ENCODE data around the gene GDF11. TPM values are rescaled to one million over a fixed set of nuclear protein-coding genes. Genes with fewer than 3 reads are reported as not detected.

Gene GDF11
- total and polyA plus RNA-seq, 11 donors = 6.9 to 18.2 (median 12.4) TPM

GRCh38 chr12:55721601-55722213, 21.2 kb upstream of the GDF11 start:
- Histone ChIP-seq H3K4me3 (no peak overlapping the region), H3K36me3 (peaks cover 0 to 56% (median 31%) of the 10 kb centered on the region in 9 donors), H3K4me1 (peaks cover 6 to 90% (median 82%) of the 10 kb centered on the region in 12 donors), H3K27me3 (no peaks in the 10 kb centered on the region), H3K9me3 (no peaks in the 10 kb centered on the region), H3K27ac (peak overlapping the region in 10 of 12 donors; percentile 19 to 99 (median 95))
- intact Hi-C loops (cut with DNase I) = loop anchor here in 8 of 10 donors (1.0 to 5.0 kb wide), 3 partner anchors 39 to 41 kb away; a partner anchor contains a TSS
- no peak for TF ChIP-seq POLR2A (IDR thresholded peaks at IDR 0.05)
- TF ChIP-seq, protein P1, sequence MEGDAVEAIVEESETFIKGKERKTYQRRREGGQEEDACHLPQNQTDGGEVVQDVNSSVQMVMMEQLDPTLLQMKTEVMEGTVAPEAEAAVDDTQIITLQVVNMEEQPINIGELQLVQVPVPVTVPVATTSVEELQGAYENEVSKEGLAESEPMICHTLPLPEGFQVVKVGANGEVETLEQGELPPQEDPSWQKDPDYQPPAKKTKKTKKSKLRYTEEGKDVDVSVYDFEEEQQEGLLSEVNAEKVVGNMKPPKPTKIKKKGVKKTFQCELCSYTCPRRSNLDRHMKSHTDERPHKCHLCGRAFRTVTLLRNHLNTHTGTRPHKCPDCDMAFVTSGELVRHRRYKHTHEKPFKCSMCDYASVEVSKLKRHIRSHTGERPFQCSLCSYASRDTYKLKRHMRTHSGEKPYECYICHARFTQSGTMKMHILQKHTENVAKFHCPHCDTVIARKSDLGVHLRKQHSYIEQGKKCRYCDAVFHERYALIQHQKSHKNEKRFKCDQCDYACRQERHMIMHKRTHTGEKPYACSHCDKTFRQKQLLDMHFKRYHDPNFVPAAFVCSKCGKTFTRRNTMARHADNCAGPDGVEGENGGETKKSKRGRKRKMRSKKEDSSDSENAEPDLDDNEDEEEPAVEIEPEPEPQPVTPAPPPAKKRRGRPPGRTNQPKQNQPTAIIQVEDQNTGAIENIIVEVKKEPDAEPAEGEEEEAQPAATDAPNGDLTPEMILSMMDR (IDR thresholded peaks at IDR 0.05) = no peak
- DNase-seq = peak in 2 of 5 donors; percentile 37 to 62
- no peak for ATAC-seq
- 65 to 82% (median 76%) methylated on average over 13 to 14 of the region's 14 CpGs for WGBS, 4 donors

GRCh38 chr12:55722948-55723347, 20.0 kb upstream of the GDF11 start:
- intact Hi-C loops (cut with DNase I) = loop anchor here in 4 of 10 donors (5.0 kb wide), 1 partner anchor 41 kb away; a partner anchor contains a TSS
- H3K9me3 ChIP-seq = no peaks in the 10 kb centered on the region
- peak overlapping the region in 6 of 12 donors; percentile 18 to 99 (median 44) for H3K27ac ChIP-seq
- ATAC-seq = no peak
- TF ChIP-seq, protein P1 (IDR thresholded peaks at IDR 0.05) = no peak
- TF ChIP-seq POLR2A (IDR thresholded peaks at IDR 0.05) = no peak
- no peaks in the 10 kb centered on the region for H3K27me3 ChIP-seq
- peak in 2 of 5 donors; percentile 13 to 24 for DNase-seq
- WGBS, 4 donors = 87 to 96% (median 94%) methylated on average over 8 of the region's 8 CpGs
- no peak overlapping the region for H3K4me3 ChIP-seq
- H3K4me1 ChIP-seq = peaks cover 10 to 90% (median 80%) of the 10 kb centered on the region in 12 donors
- H3K36me3 ChIP-seq = peaks cover 0 to 65% (median 36%) of the 10 kb centered on the region in 9 donors

GRCh38 chr12:55723516-55724225, 19.3 kb upstream of the GDF11 start:
- Histone ChIP-seq H3K4me1 (peaks cover 10 to 84% (median 73%) of the 10 kb centered on the region in 12 donors), H3K9me3 (no peaks in the 10 kb centered on the region), H3K4me3 (peak overlapping the region in 1 of 12 donors; percentile 10), H3K27ac (peak overlapping the region in 9 of 12 donors; percentile 18 to 99 (median 46)), H3K36me3 (peaks cover 0 to 65% (median 36%) of the 10 kb centered on the region in 9 donors), H3K27me3 (no peaks in the 10 kb centered on the region)
- intact Hi-C loops (cut with DNase I) = loop anchor here in 4 of 10 donors (5.0 kb wide), 1 partner anchor 41 kb away; a partner anchor contains a TSS
- 31 to 55% (median 39%) methylated on average over 10 of the region's 10 CpGs for WGBS, 4 donors
- peak in 2 of 5 donors; percentile 30 to 33 for DNase-seq
- ATAC-seq = no peak
- no peak for TF ChIP-seq POLR2A (IDR thresholded peaks at IDR 0.05)
- TF ChIP-seq, protein P1 (IDR thresholded peaks at IDR 0.05) = no peak
